Right atrium auricular region (tissue), 2 donors: Measurements from ENCODE around the gene HSPB7. TPM values are rescaled to one million over a fixed set of nuclear protein-coding genes. Genes with fewer than 3 reads are reported as not detected.

Experiments
- DNase-seq: peaks from one replicate; pipeline ENCODE4 v3.0.0-alpha.2; 2019; ENCODE audit warnings: low spot score
- H3K27ac ChIP-seq, 2 donors: fragments of 200-600 bp; sonication (generic); 1 replicate in 1 of 2; 2 replicates in 1 of 2; pipeline ENCODE4 v1.5.1; 2016 to 2019
- H3K27me3 ChIP-seq, 2 donors: fragments of 200-600 bp; sonication (generic); one replicate each; pipeline versions ENCODE4 v1.5.1 to v1.6.0; 2017 to 2019
- H3K36me3 ChIP-seq: fragments of 200-600 bp; sonication (generic); one replicate; pipeline ENCODE4 v1.5.1; 2016
- H3K4me1 ChIP-seq, 2 donors: fragments of 200-600 bp; sonication (generic); one replicate each; pipeline versions ENCODE4 v1.5.1 to v1.6.0; 2017 to 2019
- H3K4me3 ChIP-seq, 2 donors: fragments of 200-600 bp; sonication (generic); 1 replicate in 1 of 2; 2 replicates in 1 of 2; pipeline ENCODE4 v1.5.1; 2017 to 2019; ENCODE audit warnings: mild to moderate bottlenecking in 1 of 2, moderate library complexity in 1 of 2
- H3K9me3 ChIP-seq, 2 donors: fragments of 200-600 bp; sonication (generic); one replicate each; pipeline ENCODE4 v1.5.1; 2019
- total RNA-seq, 2 donors: library from RNA; depleted of rRNA; stranded (reverse); fragments of >200 nt; gene quantifications; one replicate each; pipeline ENCODE4 v1.1.0, GENCODE V29; 2016
- TF ChIP-seq, protein P1 (sequence below), 2 donors: fragments of 200-600 bp; sonication (generic); IDR thresholded peaks; one replicate each; pipeline ENCODE4 v1.5.1; 2019; ENCODE audit warnings: antibody characterized with exemption in 2 of 2

Gene HSPB7
- total RNA-seq, 2 donors from 2014 or later: 1,082 to 1,229 TPM

DNA sequence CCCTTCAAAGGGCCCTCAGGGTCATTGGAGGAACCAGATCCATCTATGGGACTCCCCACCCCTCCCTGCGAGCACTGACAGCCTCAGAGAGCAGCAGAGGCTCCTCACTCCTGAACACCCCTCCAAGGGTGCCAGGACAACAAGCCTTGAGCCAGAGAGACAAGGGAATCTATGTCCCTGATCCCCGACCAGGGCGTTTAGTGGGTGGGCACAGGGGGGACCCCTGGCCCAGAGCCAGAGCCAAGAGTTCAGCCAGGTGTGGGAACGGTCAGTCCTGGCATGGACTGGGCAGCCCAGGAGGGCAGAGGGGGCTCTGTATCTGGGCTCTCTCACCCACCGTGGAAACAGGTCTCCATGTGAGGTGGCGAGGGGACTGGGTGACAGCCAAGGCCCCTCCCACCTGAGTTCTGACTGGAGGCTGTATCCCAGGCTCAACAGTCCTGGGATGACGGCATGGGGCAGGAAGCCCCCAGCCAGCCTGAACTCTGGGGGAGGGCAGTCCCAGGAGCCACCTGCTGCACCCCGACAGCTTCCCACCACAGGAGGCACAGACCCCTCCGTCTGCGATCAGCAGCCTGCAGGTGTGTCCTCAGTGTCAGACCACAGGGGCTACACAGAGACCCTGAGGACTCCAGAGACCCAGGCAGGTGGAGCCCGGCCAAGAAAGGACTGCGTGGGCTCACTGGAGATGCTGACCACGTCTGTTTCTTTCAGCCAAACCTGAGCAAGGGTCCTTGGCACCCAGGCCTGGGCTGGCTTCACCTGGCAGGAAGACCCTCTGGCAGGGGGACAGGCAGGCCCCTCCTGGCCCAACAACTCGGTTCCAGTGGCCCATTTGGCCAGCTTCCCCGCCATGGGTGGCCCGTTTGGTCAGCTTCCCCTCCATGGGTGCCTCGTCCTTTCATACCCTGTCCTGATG is 25.0 kb downstream of the HSPB7 start:
- no peak for DNase-seq
- Histone ChIP-seq H3K27me3 (no peaks in the 10 kb centered on the region), H3K4me1 (no peaks in the 10 kb centered on the region), H3K27ac (no peak overlapping the region), H3K9me3 (no peaks in the 10 kb centered on the region), H3K36me3 (no peaks in the 10 kb centered on the region), H3K4me3 (no peak overlapping the region)
- TF ChIP-seq, protein P1, sequence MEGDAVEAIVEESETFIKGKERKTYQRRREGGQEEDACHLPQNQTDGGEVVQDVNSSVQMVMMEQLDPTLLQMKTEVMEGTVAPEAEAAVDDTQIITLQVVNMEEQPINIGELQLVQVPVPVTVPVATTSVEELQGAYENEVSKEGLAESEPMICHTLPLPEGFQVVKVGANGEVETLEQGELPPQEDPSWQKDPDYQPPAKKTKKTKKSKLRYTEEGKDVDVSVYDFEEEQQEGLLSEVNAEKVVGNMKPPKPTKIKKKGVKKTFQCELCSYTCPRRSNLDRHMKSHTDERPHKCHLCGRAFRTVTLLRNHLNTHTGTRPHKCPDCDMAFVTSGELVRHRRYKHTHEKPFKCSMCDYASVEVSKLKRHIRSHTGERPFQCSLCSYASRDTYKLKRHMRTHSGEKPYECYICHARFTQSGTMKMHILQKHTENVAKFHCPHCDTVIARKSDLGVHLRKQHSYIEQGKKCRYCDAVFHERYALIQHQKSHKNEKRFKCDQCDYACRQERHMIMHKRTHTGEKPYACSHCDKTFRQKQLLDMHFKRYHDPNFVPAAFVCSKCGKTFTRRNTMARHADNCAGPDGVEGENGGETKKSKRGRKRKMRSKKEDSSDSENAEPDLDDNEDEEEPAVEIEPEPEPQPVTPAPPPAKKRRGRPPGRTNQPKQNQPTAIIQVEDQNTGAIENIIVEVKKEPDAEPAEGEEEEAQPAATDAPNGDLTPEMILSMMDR (IDR thresholded peaks at IDR 0.05): no peak

DNA sequence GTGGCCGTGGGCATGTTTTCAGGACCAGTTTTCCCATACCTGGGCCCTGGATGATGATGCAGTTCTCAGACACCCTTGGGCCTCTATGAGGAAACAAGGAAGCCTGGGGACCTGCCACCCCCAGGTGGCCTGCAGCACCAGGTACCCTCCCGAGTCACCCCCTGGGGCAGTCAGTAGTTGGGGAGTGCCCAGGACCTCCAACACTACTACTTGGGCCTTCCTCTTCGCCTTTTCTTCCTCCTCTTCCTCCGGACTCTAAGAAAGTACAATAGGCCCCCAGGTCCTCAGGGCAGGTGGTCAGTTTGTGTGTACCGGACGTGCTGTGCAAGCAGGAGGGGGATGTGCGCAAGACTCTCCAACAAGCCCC is 25.7 kb downstream of the HSPB7 start:
- no peaks in the 10 kb centered on the region for H3K9me3 ChIP-seq
- H3K4me1 ChIP-seq: no peaks in the 10 kb centered on the region
- no peaks in the 10 kb centered on the region for H3K27me3 ChIP-seq
- DNase-seq: no peak
- H3K27ac ChIP-seq: no peak overlapping the region
- H3K36me3 ChIP-seq: no peaks in the 10 kb centered on the region
- no peak overlapping the region for H3K4me3 ChIP-seq
- TF ChIP-seq, protein P1 (IDR thresholded peaks at IDR 0.05): no peak

DNA sequence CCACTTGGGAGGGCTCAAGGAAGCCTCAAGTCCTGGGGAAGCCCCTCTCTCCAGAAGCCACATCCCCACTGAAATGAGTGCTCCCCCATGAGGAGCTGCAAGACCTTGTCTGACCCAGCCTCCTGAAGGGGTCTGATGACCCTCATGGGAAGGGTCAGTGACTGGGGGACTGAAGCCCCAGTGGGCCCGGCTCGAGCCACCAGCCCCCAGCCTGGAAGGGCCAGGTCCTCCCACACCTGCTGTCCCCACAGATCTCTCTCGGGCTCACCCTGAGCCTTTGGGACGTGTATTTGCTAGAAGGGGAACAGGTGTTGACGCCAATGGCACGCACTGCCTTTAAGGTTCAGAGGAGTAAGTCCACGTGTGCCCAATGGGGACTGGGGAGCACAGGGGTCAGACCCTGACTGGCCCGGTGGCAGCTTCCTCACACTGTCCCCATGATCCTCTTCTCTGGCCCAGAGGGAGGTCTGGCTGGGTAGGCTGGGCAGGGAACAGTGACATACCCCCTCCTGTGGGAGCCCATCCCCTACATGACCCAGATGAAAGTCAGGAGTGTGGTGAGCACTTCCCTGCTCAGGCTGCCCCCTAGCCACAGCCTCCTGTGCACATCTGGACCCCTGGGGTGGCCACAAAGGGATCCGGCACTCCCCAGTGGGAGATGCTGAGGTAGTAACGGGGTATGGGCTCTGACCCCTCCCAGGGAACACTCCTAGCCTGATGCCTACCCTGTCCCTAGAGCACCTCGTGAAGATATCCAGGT is 26.2 kb downstream of the HSPB7 start:
- DNase-seq: no peak
- Histone ChIP-seq H3K36me3 (no peaks in the 10 kb centered on the region), H3K4me1 (no peaks in the 10 kb centered on the region), H3K27ac (no peak overlapping the region), H3K4me3 (no peak overlapping the region), H3K9me3 (no peaks in the 10 kb centered on the region), H3K27me3 (no peaks in the 10 kb centered on the region)
- TF ChIP-seq, protein P1 (IDR thresholded peaks at IDR 0.05): no peak

DNA sequence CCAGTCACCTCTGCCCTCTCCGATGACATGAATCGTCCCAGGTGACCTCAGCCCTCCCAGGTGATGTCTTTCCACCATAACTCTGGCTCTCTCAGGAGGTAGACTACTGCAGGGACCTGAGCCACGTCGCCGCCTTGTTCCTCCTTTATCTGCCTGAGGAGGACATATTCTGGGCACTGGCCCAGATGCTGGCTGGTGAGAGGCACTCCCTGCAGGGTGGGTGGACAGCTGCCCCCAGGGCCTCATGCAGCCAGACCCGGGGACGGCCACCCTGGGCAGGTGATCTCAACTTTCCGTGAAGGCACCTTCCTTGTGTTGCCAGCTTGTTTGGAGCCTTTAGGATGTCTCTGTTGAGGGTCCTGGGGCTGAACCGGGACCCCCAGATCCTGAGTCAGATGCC is 28.1 kb downstream of the HSPB7 start:
- TF ChIP-seq, protein P1 (IDR thresholded peaks at IDR 0.05): no peak
- H3K9me3 ChIP-seq: no peaks in the 10 kb centered on the region
- no peaks in the 10 kb centered on the region for H3K36me3 ChIP-seq
- no peak overlapping the region for H3K27ac ChIP-seq
- no peak overlapping the region for H3K4me3 ChIP-seq
- H3K4me1 ChIP-seq: no peaks in the 10 kb centered on the region
- H3K27me3 ChIP-seq: no peaks in the 10 kb centered on the region
- DNase-seq: no peak

DNA sequence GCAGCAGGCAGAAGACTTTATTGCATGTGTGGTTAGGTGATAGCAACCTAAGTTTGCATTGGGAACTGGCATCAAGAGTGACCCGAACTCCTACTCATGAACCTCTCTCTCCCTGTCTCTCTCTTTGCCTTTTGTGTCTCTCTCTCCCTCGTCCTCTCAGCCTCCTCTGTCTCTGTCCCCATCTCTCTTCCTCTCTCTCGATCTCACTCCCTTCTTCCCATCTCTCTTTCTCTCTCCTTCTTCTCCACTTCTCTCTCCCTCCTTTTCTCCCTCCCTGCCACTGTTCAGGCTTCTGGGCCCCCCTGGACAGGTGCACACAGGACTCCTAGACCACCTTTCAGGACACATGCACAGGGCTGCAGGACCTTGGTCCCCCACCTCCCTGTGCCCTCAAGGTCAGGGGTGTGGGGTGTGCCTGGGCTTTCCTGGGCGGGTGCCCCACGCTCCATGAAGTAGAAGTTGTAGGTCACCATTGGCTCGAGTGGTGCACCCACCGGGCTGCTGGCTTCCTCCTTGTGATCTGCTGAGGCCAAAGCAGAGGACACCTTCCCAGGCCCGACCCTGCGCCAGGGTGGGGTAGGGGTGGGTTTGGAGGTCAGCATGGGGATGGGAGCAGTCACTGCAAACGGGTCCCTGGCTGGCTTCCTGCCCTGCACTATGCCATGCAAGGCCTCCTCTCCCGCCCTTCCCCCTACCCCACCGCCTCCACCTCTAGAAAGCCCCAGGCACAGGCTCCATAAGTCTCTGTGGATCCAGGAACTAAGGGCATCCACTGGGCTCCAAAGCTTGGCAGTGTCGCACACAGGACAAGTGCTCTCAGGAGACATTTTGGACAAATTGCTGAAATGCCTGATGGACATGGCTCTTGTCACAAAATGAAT is 28.7 kb downstream of the HSPB7 start:
- no peak overlapping the region for H3K27ac ChIP-seq
- no peak overlapping the region for H3K4me3 ChIP-seq
- H3K36me3 ChIP-seq: no peaks in the 10 kb centered on the region
- H3K9me3 ChIP-seq: no peaks in the 10 kb centered on the region
- TF ChIP-seq, protein P1 (IDR thresholded peaks at IDR 0.05): no peak
- no peaks in the 10 kb centered on the region for H3K27me3 ChIP-seq
- H3K4me1 ChIP-seq: no peaks in the 10 kb centered on the region
- DNase-seq: no peak
